Loucy (cell line): Measurements from ENCODE around the gene EMC7.
A peak's percentile ranks its signal among the peaks of the same experiment; 100 is the strongest.

ENCODE experiments used
- H2AFZ ChIP-seq: fragments of 200-600 bp; sonication (generic); 2 replicates; pipeline ENCODE4 v1.6.0; 2016; ENCODE audit warnings: antibody characterized with exemption, mild to moderate bottlenecking, low read length, moderate library complexity
- H3F3A ChIP-seq: fragments of 200-600 bp; 2 replicates; pipeline ENCODE4 v1.6.0; 2016; ENCODE audit warnings: antibody characterized with exemption, low read depth, mild to moderate bottlenecking
- H3K27me3 ChIP-seq: fragments of 200-600 bp; sonication (generic); 2 replicates; pipeline ENCODE4 v1.6.1; 2014; ENCODE audit warnings: low read length, mild to moderate bottlenecking; ENCODE audit not compliant: insufficient read depth, poor library complexity, severe bottlenecking
- H3K36me3 ChIP-seq: fragments of 200-600 bp; sonication (generic); 2 replicates; pipeline ENCODE4 v1.6.1; 2016; ENCODE audit warnings: low read length; ENCODE audit not compliant: insufficient read depth
- H3K4me1 ChIP-seq: fragments of 200-600 bp; sonication (generic); 2 replicates; pipeline ENCODE4 v1.5.1; 2014; ENCODE audit warnings: low read length, mild to moderate bottlenecking; ENCODE audit not compliant: insufficient read depth, poor library complexity, severe bottlenecking
- H3K4me2 ChIP-seq: fragments of 200-600 bp; sonication (generic); 2 replicates; pipeline ENCODE4 v1.6.0; 2014; ENCODE audit warnings: antibody characterized with exemption, low read length, low read depth, mild to moderate bottlenecking; ENCODE audit not compliant: poor library complexity, severe bottlenecking
- H3K4me3 ChIP-seq: fragments of 200-600 bp; sonication (generic); 2 replicates; pipeline ENCODE4 v1.5.1; 2014; ENCODE audit warnings: low read length, mild to moderate bottlenecking, mixed read lengths; ENCODE audit not compliant: poor library complexity, severe bottlenecking
- H3K79me2 ChIP-seq: fragments of 200-600 bp; sonication (generic); 2 replicates; pipeline ENCODE4 v1.6.1; 2014; ENCODE audit warnings: low read length; ENCODE audit not compliant: insufficient read depth
- H3K9ac ChIP-seq: fragments of 200-600 bp; sonication (generic); 2 replicates; pipeline ENCODE4 v1.6.0; 2014; ENCODE audit warnings: mild to moderate bottlenecking, low read depth, low read length, moderate library complexity; ENCODE audit not compliant: poor library complexity, severe bottlenecking
- H3K9me2 ChIP-seq: fragments of 200-600 bp; sonication (generic); replicated peaks from 2 replicates; pipeline ENCODE4 v1.6.1; 2016; ENCODE audit warnings: low read depth, low read length, mixed read lengths
- H3K9me3 ChIP-seq: fragments of 200-600 bp; sonication (generic); 2 replicates; pipeline ENCODE4 v1.6.1; 2014; ENCODE audit warnings: mild to moderate bottlenecking, antibody characterized with exemption, low read length, low read depth; ENCODE audit not compliant: insufficient read depth
- H4K20me1 ChIP-seq: fragments of 200-600 bp; sonication (generic); 2 replicates; pipeline ENCODE4 v1.6.0; 2014; ENCODE audit warnings: antibody characterized with exemption, low read length, mild to moderate bottlenecking; ENCODE audit not compliant: insufficient read depth, poor library complexity, severe bottlenecking
- CTCF ChIP-seq: fragments of 200-600 bp; sonication (generic); conservative IDR thresholded peaks from 2 replicates; pipeline ENCODE4 v1.5.1; 2014; ENCODE audit warnings: mild to moderate bottlenecking, antibody characterized with exemption, low read length
- EZH2phosphoT487 ChIP-seq: fragments of 200-600 bp; IDR thresholded peaks from 2 replicates; pipeline ENCODE4 v1.6.1; 2018; ENCODE audit warnings: antibody characterized with exemption, mild to moderate bottlenecking, moderate library complexity, borderline replicate concordance

Gene EMC7

DNA sequence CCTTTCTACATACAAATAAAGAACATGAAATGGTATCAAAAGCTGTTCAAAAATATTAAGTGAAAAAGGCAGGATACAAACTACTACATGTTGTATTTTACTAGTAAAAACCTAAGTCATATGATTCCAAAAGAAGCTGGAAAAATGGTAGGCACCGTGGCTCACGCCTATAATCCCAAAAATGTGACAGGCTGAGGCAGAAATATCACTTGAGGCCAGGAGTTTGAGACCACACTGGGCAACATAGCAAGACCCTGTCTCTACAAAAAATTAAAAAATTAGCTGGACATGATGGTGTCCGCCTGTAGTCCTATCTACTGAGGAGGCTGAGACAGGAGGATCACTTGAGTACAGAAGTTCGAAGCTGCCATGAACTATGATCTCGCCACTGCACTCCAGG, 1.7 kb downstream of the EMC7 start:
- peak overlapping the region; percentile 85 for H3K9ac ChIP-seq

GRCh38 chr15:34085746-34086145, 15.9 kb downstream of the EMC7 start:
- no peaks in the 10 kb centered on the region for H3K9me3 ChIP-seq
- H3K9me2 ChIP-seq: no peaks in the 10 kb centered on the region
- TF ChIP-seq EZH2phosphoT487 (no peak), CTCF (no peak)
- H4K20me1 ChIP-seq: no peaks in the 10 kb centered on the region
- no peak overlapping the region for H2AFZ ChIP-seq
- no peaks in the 10 kb centered on the region for H3K79me2 ChIP-seq
- H3K4me3 ChIP-seq: no peak overlapping the region
- peaks cover 56% of the 10 kb centered on the region for H3K36me3 ChIP-seq
- H3K9ac ChIP-seq: no peak overlapping the region
- no peaks in the 10 kb centered on the region for H3K27me3 ChIP-seq
- H3K4me2 ChIP-seq: no peak overlapping the region
- no peaks in the 10 kb centered on the region for H3F3A ChIP-seq
- no peaks in the 10 kb centered on the region for H3K4me1 ChIP-seq

More for the DNA sequence above, 1.7 kb downstream of the EMC7 start:
- TF ChIP-seq EZH2phosphoT487 (no peak), CTCF (no peak)
- no peaks in the 10 kb centered on the region for H3K9me2 ChIP-seq
- H3K79me2 ChIP-seq: peaks cover 67% of the 10 kb centered on the region
- peak overlapping the region; percentile 92 for H3K4me2 ChIP-seq
- peaks cover 7% of the 10 kb centered on the region for H4K20me1 ChIP-seq
- peaks cover 36% of the 10 kb centered on the region for H3K4me1 ChIP-seq
- H3K4me3 ChIP-seq: peak overlapping the region; percentile 89
- peaks cover 4% of the 10 kb centered on the region; the same call in 1 of the 2 replicates for H3K36me3 ChIP-seq
- no peak overlapping the region for H2AFZ ChIP-seq
- no peaks in the 10 kb centered on the region for H3K27me3 ChIP-seq
- H3K9me3 ChIP-seq: no peaks in the 10 kb centered on the region
- H3F3A ChIP-seq: no peaks in the 10 kb centered on the region

DNA sequence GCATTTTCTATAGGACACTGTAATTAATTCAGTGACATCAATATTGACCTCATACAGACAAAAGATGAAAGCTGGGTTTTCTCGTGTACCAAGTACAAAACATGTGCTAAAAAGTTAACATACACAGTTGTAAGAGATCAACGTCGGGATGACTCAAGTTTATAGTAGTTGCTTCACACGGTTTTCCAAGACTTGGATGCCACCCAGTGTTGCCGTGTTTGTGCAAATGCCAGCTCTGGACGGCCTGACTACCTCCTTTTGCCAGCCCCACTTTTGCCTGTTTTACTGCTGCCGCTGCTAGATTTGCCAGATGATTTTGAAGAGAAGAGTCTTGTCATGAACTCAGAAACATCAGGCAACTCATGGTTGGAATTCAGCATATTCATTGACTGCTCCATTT, 17.6 kb downstream of the EMC7 start:
- H2AFZ ChIP-seq: no peak overlapping the region
- no peak for TF ChIP-seq CTCF
- TF ChIP-seq EZH2phosphoT487: no peak
- no peaks in the 10 kb centered on the region for H3K9me2 ChIP-seq
- no peaks in the 10 kb centered on the region for H4K20me1 ChIP-seq
- no peak overlapping the region for H3K4me2 ChIP-seq
- no peaks in the 10 kb centered on the region for H3K9me3 ChIP-seq
- no peaks in the 10 kb centered on the region for H3K79me2 ChIP-seq
- H3K36me3 ChIP-seq: peaks cover 51% of the 10 kb centered on the region
- no peaks in the 10 kb centered on the region for H3K4me1 ChIP-seq
- H3F3A ChIP-seq: no peaks in the 10 kb centered on the region
- H3K4me3 ChIP-seq: no peak overlapping the region
- H3K27me3 ChIP-seq: no peaks in the 10 kb centered on the region
- no peak overlapping the region for H3K9ac ChIP-seq
